GM21529 (cell line): Measurements from ENCODE around the gene ADAP1.

ENCODE experiments used
- ATAC-seq: cut with Tn5 transposase; IDR thresholded peaks from one replicate; pipeline ENCODE4 v1.9.1; 2021; ENCODE audit not compliant: unreplicated experiment

The ADAP1 gene

DNA sequence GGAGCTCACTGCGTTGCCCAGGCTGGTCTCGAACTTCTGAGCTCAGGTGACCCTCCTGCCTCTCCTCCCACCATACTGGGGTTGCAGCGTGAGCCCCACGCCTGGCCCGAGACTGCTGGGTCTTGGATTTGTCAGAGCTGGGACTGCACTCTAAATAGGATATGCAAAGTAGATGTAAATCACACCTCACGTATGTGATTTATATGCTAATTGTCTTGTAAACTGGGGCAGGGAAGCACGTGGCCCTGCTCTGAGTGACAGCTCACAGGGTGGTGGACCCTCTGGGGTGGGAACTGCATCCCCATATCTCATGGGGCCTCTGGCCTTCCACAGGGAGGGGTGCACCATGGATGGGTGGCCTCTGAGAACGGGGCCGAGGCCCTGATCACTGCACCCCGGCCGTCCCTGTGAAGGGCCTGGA is 44.0 kb downstream of the ADAP1 start:
- no peak for ATAC-seq

DNA sequence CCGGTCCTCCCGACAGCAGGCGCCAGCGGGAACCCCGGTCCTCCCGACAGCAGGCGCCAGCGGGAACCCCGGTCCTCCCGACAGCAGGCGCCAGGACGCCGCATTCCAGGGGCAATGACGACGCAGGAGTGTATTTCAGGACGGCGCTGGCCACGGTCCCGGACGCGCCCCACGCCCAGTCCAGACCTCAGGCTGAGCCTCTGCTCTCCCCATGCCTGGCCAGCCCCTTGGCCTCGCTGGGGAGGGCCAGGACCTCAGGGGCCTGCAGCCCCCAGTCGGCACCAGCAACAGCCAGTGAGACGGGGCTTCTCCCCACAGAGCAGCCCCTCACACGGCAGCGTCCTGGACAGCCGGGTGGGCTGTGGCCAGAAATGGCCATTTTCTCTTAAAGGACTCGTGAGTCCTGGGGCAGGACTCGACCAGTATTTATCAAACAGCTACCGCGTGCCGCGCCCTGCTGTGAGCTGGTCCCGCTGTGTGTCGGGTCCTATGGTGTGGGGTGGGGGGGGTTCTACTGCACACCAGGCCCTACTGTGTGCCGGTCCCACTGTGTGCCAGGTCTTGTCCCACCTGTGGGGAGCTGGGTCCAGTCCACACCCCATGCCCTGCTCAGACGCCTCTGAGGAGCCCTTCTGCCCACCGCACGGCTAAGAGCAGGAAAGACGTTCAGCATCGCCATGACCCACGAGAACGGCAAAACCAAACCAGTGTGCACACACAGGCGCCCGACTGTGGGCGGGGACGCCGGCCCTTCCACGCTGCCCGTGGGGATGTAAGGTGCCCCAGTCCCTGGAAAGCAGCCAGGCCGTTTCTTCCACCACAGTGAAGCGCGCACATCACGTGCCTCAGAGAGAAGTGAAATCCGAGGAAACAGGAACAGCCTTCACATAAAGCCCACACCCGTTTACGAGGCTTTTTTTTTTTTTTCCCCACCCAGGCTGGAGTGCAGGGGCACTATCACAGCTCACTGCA is 44.8 kb downstream of the ADAP1 start:
- no peak for ATAC-seq

DNA sequence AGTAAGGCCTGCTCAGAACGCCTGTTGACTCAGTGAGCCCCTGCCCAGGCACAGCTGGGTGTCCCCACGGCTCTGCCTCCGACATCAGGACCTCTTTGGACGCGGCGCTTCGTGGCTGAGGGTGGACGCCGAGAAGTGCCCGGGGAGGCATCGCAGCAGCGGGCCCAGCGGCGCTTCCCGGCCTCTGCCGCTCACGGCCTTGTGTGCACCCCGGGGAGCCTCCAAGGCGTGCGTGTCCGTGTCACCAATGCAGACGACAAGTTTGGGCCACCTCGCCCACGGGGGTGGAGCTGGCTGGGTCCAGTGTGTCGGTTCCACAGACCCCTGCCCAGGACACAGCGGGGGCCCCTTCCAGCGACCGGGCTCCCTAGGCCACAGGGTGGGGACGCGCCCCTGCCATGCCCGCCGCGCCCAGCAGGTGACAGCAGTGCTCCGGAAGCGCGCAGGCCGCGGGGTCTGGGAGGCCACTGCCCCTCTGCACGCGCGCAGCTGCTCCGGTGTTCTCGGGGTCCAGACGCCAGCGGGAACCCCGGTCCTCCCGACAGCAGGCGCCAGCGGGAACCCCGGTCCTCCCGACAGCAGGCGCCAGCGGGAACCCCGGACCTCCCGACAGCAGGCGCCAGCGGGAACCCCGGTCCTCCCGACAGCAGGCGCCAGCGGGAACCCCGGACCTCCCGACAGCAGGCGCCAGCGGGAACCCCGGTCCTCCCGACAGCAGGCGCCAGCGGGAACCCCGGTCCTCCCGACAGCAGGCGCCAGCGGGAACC is 45.7 kb downstream of the ADAP1 start:
- ATAC-seq, result peak; percentile 60

DNA sequence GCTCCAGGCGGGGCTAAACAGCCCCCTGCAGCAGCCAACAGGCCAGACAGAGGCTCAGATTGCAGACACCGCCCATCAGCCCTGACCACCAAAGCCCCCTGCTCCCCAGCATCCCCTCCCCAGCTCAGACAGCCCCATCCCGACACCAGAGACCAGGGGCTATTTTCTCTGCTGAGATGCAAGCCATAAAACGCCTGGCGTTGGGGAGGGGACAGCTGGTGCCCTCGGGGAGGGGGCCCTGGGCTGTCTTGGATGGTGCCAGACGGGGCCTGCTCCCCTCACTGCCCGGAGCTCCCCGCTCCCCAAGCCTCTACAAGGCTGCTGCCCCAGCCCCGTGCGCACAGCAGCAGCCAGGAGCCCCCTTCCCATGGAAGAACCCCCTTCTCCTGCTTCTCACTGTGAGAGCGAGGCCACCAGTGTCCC is 46.3 kb downstream of the ADAP1 start:
- ATAC-seq, result no peak

DNA sequence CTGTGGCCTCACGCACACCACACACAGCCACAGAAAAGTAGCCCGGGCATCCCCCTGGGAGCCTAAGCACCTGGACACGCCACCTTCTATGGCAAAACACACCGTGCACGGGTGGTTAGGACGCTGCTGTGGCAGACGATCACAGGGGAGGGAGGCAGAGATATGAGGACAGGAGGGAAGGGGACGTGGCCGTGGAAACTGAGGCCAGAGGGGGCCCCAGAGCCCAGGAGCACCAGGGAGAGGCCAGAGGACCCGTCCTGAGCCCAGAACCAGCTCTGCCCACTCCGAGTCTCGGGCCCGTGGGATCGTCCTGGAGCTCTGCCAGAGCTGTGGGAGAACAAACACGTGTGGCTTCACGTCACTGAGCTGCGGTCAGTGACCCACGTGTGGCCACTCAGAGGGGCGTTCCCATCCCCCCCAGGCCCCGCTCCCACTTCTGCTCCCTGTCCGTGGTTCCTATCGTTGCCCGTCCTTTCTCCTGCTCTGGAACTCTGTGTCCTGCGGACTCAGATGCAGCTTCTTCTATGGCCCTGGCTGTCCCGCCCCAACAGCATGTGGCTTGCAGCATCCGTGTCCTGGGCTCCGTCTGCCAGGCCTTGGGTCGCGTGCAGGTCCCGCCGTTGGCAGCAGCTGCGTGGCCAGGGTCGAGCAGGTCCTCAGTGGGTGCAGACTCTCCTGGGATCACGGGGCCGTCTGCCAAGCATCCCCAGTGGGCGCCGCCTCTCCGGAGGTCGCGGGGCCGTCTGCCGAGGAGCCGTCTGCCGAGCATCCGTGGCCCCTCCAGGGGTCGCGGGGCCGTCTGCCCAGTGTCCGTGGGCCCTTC is 47.1 kb downstream of the ADAP1 start:
- no peak for ATAC-seq

DNA sequence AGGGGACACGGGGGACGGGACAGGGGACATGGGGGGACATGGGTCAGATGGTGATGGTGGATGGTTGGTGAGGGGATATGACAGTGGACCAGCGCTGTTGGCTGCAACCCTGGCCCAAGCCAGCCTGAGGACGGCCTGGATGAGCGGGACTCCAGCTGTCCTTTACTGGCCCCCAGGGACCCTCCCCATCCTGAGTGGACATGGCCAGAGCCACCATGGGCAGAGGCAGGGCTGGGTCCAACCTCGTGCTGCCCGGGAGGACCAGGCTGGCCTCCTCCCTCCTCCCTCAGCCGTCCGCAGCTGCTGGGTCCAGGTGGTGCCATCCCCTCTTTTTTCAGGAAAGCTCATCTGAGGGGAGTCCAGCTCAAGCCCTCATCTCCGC is 47.7 kb downstream of the ADAP1 start:
- ATAC-seq, result no peak

DNA sequence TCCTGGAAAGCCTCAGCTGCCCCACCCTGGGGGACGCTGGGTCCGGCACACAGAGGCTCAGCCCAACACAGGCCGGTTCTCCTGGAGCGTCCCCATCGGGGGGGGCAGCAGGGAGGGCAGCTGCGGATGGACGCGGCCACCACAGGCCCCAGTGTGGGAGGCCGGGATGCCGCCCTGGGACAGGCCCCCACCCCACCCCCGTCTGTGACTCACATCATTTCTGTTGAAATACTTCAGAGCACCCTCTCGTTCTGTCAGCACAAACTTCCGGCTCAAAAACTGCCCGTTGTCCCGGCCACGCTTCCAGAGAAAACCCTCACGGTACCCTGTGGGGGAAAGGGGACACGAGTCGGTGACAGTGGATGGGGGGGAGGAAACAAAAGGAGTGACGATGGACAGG is 49.6 kb downstream of the ADAP1 start:
- ATAC-seq, result no peak

DNA sequence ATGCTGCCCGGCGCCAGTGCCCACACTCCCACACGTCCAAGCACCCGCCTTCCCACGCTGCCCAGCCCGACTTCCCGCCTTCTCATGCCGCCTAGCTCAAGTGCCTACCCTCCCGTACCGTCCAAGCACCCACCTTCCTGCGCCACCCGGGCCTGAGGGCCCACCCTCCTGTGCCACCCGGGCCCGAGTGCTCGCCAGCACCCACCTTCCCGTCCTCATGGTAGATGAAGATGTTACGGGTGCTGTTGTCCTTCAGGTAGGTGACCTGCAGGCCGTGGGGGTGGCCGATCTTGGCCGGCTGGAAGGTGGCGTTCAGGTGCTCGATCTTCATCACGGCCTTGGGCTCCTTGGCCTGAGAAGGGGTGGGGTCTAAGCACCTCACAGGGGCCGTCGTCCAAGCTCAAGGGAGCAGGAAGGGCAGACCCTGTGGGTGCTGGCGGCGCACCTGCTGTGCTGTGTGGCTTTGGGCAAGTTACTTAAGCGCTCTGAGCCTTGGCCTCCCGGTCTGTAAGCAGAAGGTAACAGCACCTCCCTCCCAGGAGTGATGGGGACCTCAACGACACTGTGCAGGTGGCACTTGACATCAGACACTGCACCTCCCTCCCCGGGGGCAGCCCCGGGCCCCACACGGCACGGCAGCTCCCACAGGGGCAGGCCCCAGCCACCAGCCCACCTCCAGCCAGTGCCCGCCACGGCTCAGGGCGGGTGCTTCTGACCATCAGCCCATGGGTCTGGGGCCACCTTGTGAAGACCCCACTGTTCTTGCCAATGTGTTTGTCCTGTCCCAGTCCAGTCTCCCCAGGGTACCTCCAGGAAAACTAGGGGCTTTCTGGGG is 50.3 kb downstream of the ADAP1 start:
- no peak for ATAC-seq

DNA sequence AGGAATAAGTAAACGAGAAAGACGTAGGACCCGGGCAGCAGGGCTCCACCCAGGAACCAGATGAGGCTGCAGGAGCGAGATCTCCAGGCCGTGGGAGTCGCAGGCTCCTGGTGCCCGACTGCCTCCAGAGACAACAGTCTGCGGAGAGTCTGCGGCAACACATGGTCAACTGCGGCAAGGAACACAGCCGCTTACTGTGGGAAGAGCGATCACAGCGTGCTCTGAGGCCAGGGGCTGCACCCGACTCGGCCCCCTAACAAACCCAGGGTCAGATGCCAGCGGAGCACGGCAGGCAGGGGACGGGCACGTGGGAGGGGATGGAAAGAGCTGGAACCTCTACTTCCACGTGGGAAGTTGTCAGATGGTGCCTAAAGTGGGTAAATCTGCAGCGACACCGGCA is 51.5 kb downstream of the ADAP1 start:
- no peak for ATAC-seq

DNA sequence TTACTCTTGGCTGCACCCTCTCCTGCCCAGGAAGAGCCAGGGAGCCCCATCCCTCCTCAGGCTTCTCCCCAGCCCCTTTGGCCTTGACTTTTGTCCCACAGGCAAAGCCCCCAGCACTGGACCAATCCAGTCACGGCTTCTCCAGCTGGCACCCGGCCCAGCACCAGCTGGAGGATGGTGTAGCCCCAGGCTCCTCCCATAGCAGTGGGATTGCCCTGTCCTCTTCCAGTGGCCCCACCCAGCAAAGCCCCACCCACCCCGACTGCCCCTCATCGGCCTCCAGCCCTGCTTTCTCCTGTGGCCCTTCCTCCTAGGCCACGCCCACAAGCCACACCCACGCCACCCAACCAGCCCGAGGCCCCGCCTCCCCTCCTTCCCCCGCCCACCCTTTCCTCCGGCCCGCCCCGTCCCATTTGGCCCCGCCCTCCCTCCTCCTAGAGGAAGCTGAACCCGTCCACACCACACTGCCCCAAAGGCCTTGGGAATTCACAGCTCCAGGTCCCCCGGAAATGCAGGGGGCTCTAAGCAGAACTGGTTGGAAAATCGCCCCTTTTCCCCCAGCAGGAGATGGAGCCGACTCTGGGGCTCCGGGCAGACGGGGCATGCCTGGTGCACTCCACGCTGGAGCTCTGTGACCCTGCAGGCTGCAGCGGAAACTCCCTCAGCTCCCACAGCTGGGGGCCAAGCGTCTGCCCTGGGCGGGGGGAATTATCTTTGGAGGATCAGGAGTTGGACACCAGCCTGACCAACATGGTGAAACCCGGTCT is 52.9 kb downstream of the ADAP1 start:
- ATAC-seq, result no peak

DNA sequence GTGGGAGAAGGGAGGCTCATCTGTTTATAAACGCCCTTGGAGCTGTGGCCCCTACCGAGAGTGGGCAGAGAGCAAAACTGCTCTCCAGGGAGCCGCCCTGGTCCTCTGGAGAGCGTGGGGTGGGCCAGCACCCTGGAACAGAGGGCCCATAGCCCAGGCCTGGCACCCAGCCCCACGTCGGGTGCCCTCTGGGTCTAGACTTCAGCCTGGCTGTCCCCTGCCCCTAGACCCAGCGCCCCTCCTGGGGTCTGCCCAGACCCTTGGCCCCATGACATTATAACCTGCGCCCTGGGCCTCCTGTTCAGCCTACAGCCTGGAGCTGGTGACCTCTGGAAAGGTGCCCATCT is 53.5 kb downstream of the ADAP1 start:
- no peak for ATAC-seq

DNA sequence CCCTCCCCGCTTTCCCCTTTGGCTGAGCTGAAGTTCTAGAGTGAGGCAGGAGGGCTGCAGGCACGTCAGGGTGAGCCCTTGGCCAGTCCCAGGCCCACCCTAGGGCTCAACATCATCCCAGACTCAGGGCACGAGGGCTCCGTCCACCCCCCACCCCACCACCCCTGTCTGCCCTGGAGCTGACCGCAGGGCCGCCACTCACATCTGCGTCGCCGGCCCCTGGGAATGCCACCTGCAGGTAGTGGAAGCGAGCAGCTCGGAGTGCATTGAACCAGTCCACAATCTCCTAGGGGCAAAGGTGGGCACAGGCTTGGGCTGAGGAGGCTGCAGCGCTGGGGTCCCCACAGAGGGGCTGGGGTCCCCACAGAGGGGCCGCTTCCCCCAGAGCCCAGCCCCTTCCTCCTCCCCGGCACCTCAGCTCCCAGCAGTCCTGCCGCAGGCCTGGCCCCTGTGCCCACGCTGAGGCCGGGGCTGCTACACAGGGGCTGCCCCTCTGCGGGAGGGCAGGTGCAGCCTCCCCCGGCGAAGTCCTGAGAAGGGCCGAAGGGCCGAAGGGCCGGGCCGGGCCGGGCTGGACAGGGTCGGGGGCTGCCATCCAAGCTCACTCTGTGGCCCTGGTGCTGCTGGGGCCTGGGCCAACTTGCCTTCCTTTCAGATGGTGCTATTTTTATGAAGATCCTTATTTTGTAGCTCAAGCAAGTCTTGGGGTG is 54.0 kb downstream of the ADAP1 start:
- ATAC-seq, result no peak

DNA sequence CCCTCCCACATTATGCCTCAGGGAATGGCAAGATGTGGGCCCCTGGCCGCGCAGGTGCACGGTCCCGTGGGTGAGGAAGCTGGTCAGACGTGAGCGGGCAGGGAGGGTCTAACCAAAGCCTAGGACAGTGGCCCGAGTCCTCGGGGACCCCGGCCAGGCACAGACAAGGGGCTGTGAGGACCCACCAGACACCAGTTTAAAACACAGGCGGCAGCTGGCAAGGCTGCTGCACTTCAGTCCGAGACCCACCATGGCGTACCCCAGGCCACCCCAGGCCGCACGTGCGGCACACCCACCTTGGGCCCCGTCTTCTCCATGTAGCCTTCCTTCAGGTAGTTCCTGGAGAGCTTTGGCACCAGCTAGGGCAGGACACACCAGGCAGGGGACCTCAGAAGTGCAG is 54.7 kb downstream of the ADAP1 start:
- no peak for ATAC-seq

DNA sequence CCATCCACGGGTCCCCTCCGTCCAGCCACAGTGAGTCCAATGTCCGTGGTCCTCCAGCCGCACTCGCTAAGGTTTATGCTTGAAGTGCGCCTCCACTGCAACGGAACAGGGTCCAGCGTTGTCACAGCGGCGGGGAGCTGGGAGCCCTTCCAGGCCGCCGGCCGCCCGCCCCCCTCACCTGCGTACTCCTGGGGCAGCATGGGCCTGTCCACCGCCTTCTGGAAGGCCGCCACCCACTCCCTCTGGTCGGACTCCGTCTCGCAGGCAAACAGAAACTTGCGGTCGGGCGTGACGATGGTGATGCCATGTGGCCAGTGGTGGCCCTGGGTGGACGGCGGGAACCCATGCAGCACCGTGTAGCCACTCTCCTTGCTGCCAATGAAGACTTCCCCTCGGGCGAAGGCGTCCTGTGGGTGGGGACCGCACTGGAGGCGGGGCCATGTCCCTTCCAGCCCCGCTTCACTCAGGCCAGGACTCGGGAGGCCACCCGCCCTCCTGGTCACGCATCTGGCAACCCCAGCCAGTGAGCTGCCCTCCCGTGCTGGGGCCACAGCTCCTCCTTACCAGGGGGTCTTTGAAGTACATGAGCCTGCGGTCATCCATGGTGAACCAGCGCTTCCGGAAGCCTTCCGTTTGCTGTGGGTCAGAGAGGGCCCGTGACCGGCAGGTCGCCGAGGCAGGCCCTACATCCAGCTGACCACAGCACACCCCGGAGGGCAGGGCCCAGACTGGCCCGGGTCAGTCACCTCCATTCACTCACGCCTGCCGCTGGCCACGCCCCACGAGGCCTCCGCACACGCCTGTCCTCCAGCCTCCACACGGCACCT is 55.4 kb downstream of the ADAP1 start:
- no peak for ATAC-seq

DNA sequence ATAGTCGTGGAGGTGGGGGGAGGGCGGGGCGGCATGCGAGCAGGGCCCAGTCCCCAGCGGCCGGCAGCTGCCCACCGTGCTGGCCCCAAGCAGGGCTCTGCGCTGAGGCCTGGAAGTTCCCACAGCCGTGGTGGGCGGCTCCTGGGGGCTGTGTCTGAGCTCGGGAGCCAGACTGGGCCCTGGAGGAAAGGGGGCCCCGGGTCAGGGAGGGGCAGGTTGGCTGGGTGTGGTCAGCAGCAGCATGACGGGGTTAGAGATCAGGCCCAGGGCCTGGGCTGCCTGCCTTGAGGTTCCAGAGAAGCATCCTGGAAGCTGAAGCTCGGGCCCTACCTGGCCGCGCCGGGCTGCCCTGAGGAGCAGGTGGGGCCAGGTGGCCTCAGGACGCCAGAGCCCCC is 56.0 kb downstream of the ADAP1 start:
- no peak for ATAC-seq

DNA sequence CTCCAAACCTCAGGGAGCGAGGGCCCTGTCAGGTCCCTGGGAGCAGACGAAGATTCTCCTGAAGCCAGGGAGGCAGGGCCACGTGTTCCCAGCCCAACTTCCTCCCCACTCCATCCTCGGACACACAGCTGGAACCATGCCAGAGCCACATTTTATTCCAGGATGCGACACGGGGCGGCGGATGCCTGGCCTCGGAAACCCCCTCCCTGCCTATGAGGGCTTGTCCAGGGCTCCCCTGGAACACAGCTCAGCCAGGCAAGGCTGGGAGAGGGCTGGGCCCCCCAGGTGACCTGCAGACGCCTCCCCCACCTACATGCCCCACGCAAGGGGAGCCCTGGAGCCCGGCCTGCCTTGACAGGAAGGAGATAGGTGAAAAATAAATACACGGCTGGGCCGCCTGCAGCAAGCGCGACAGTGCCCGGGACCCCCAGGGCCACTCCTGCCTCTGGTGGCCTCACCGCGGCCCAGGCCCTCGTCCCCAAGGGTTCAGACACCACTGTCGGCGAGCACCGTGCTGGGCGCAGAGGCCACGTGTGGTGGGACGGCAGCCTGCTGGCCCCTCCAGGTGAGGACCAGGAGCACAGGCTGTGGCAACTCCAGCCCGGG is 56.6 kb downstream of the ADAP1 start:
- no peak for ATAC-seq

DNA sequence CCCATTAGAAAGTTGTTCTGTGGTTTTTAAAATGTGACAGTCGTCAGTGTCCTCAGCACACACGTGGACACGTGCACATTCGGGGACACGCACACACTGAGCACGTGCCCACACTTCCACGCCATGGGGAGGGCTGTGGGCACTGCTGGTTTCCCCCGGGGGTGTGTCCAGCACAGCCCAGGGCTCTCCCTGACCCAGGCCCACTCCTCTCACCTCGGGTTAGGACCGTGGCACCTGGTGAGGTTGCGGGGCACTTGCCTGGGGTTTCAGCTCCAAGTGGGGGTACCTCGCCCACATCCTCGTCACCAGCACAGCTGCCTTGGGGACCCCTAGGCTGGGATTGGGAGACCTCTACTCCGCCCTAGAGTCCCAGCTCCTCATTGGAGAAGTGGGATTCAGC is 57.4 kb downstream of the ADAP1 start:
- no peak for ATAC-seq
